HCT116 (cell line): ENCODE data around the gene CAPN2. TPM values are rescaled to one million over a fixed set of nuclear protein-coding genes. Genes with fewer than 3 reads are reported as not detected.
A peak's percentile ranks its signal among the peaks of the same experiment; 100 is the strongest.

ENCODE experiments used
- ATAC-seq: fragments of 200-7000 bp; cut with Tn5 transposase; 2 replicates; pipeline ENCODE4 v1.9.1; 2020; ENCODE audit warnings: mild to moderate bottlenecking, moderate library complexity
- BruUV-seq: library from RNA; stranded (reverse); fragments of 400-500 nt; replicated peaks from 2 replicates; lab custom pipeline; 2021; lab: Mats Ljungman, UMichigan
- CTCF ChIA-PET: fragments of 300-600 bp; sonication (Branson Sonifier 250); formaldehyde crosslinking; loops from one replicate; lab custom pipeline; 2021; ENCODE audit warnings: antibody characterized with exemption; lab: Charles Lee
- POLR2A ChIA-PET: fragments of 300-600, 350-600 bp; sonication (Branson Sonifier 250); formaldehyde crosslinking; loops from one replicate; lab custom pipeline; 2021; ENCODE audit warnings: antibody characterized with exemption; lab: Charles Lee
- RAD21 ChIA-PET, 2 experiments: fragments of 300-600 bp; sonication (Branson Sonifier 250); formaldehyde crosslinking; loops; one replicate each; lab custom pipeline; 2023; ENCODE audit warnings: low total read pairs in 2 of 2; ENCODE audit not compliant: uncharacterized antibody in 2 of 2, unreplicated experiment in 2 of 2, low non-redundant PET in 1 of 2; lab: Charles Lee
- DNase-seq: peaks from one replicate; pipeline ENCODE4 v3.0.0-alpha.2; 2010; ENCODE audit warnings: low read depth, low spot score
- H2AFZ ChIP-seq: fragments of 200-600 bp; shearing (Covaris generic), sonication (generic); 2 replicates; pipeline ENCODE4 v1.6.1; 2017; ENCODE audit warnings: low read depth, mixed run types, mixed read lengths, antibody characterized with exemption, low read length; ENCODE audit not compliant: poor library complexity, severe bottlenecking
- H3K27ac ChIP-seq: 2 replicates; pipeline ENCODE4 v1.5.1; 2012; ENCODE audit warnings: low read depth, low read length
- H3K27me3 ChIP-seq: fragments of 200-600 bp; sonication (generic); 2 replicates; pipeline ENCODE4 v1.6.1; 2016; ENCODE audit warnings: mixed run types, low read length, mixed read lengths; ENCODE audit not compliant: insufficient read depth
- H3K36me3 ChIP-seq, 2 experiments: fragments of 200-500 bp in 1 of 2; fragments of 200-600 bp in 1 of 2; sonication (Bioruptor generic) in 1 of 2; sonication (generic) in 1 of 2; 2 replicates each; pipeline versions ENCODE4 v1.5.1 to v1.6.1; 2014 to 2016; ENCODE audit warnings: low read length in 2 of 2, inconsistent platforms in 1 of 2, mixed read lengths in 1 of 2, mixed run types in 1 of 2; ENCODE audit not compliant: insufficient read depth in 2 of 2, control insufficient read depth in 1 of 2
- H3K4me1 ChIP-seq, 2 experiments: fragments of 200-600 bp in 1 of 2; sonication (generic) in 1 of 2; 2 replicates each; pipeline versions ENCODE4 v1.5.1 to v1.6.1; 2012 to 2017; ENCODE audit warnings: low read length in 2 of 2, inconsistent platforms in 1 of 2, mild to moderate bottlenecking in 1 of 2, mixed read lengths in 1 of 2, mixed run types in 1 of 2, moderate library complexity in 1 of 2; ENCODE audit not compliant: insufficient read depth in 2 of 2, control insufficient read depth in 1 of 2
- H3K4me2 ChIP-seq: fragments of 200-600 bp; sonication (generic); 2 replicates; pipeline ENCODE4 v1.6.1; 2017; ENCODE audit warnings: mixed run types, low read length, mixed read lengths
- H3K4me3 ChIP-seq, 2 experiments: fragments of 200-600 bp in 1 of 2; sonication (generic) in 1 of 2; replicated peaks in 1 of 2; 2 replicates each; pipeline ENCODE4 v1.5.1; 2011 to 2016; ENCODE audit warnings: low read length in 2 of 2, control low read depth in 1 of 2, low read depth in 1 of 2, mild to moderate bottlenecking in 1 of 2, mixed read lengths in 1 of 2, mixed run types in 1 of 2
- H3K79me2 ChIP-seq: fragments of 200-600 bp; sonication (generic); 2 replicates; pipeline ENCODE4 v1.6.1; 2017; ENCODE audit warnings: mild to moderate bottlenecking, mixed run types, low read length, moderate library complexity, mixed read lengths; ENCODE audit not compliant: insufficient read depth
- H3K9ac ChIP-seq: fragments of 200-600 bp; sonication (generic); 2 replicates; pipeline ENCODE4 v1.6.1; 2016; ENCODE audit warnings: low read length, mixed read lengths
- H3K9me2 ChIP-seq: fragments of 200-600 bp; sonication (generic), shearing (Covaris generic); 2 replicates; pipeline ENCODE4 v1.6.1; 2017; ENCODE audit warnings: mixed run types, mild to moderate bottlenecking, moderate library complexity; ENCODE audit not compliant: insufficient read depth
- H3K9me3 ChIP-seq, 2 experiments: fragments of 200-500 bp in 1 of 2; fragments of 200-600 bp in 1 of 2; sonication (Bioruptor generic) in 1 of 2; sonication (generic) in 1 of 2; 2 replicates each; pipeline ENCODE4 v1.6.1; 2014 to 2017; ENCODE audit warnings: low read length in 2 of 2, mixed read lengths in 2 of 2, inconsistent platforms in 1 of 2, low read depth in 1 of 2, mild to moderate bottlenecking in 1 of 2, mixed run types in 1 of 2, moderate library complexity in 1 of 2; ENCODE audit not compliant: control insufficient read depth in 1 of 2, insufficient read depth in 1 of 2
- H4K20me1 ChIP-seq: fragments of 200-600 bp; sonication (generic), shearing (Covaris generic); 2 replicates; pipeline ENCODE4 v1.6.1; 2017; ENCODE audit warnings: mixed run types, mild to moderate bottlenecking, moderate library complexity; ENCODE audit not compliant: insufficient read depth
- ELF1 ChIP-seq: IDR thresholded peaks from 2 replicates; pipeline ENCODE4 v1.6.1; 2012; ENCODE audit warnings: low read depth, borderline replicate concordance
- EZH2phosphoT487 ChIP-seq: fragments of 200-600 bp; IDR thresholded peaks from 2 replicates; pipeline ENCODE4 v1.6.1; 2018; ENCODE audit warnings: antibody characterized with exemption, borderline replicate concordance
- FOSL1 ChIP-seq: IDR thresholded peaks from 2 replicates; pipeline ENCODE4 v1.6.1; 2012; ENCODE audit warnings: low read depth
- JUND ChIP-seq: IDR thresholded peaks from 2 replicates; pipeline ENCODE4 v1.6.1; 2012
- POLR2A ChIP-seq: IDR thresholded peaks from 2 replicates; pipeline ENCODE4 v1.7.0; 2011; ENCODE audit warnings: borderline replicate concordance; ENCODE audit not compliant: insufficient read depth, insufficient read length; ENCODE audit errors: extremely low read depth
- POLR2AphosphoS5 ChIP-seq: IDR thresholded peaks from 2 replicates; pipeline ENCODE4 v1.6.1; 2011; ENCODE audit warnings: mild to moderate bottlenecking, low read depth, low read length, moderate library complexity
- RAD21 ChIP-seq: IDR thresholded peaks from 2 replicates; pipeline ENCODE4 v1.6.1; 2012; ENCODE audit warnings: low read depth, mild to moderate bottlenecking
- REST ChIP-seq: IDR thresholded peaks from 2 replicates; pipeline ENCODE4 v1.6.1; 2012; ENCODE audit warnings: low read depth
- SIN3A ChIP-seq: IDR thresholded peaks from 2 replicates; pipeline ENCODE4 v1.6.1; 2012; ENCODE audit warnings: low read depth
- SRF ChIP-seq: IDR thresholded peaks from 2 replicates; pipeline ENCODE4 v1.6.1; 2012; ENCODE audit warnings: low read depth
- ZFX ChIP-seq: fragments of 450-650 bp; IDR thresholded peaks from 2 replicates; pipeline ENCODE4 v1.6.1; 2017
- intact Hi-C: fragments of 100-400 bp; cut with micrococcal nuclease; formaldehyde crosslinking; loops from 2 replicates; pipeline ENCODE4 v1.10.0; 2022
- total RNA-seq: library from RNA; stranded (reverse); gene quantifications from one replicate; pipeline ENCODE4 v1.2.1, GENCODE V29; 2021; ENCODE audit not compliant: unreplicated experiment
- TF ChIP-seq, protein P1 (sequence below): IDR thresholded peaks from 2 replicates; pipeline ENCODE4 v1.6.1; 2011; ENCODE audit warnings: mild to moderate bottlenecking, low read length, moderate library complexity; ENCODE audit not compliant: insufficient replicate concordance; ENCODE audit errors: extremely low read depth
- TF ChIP-seq, protein P2 (sequence below): IDR thresholded peaks from 2 replicates; pipeline ENCODE4 v1.6.1; 2012

CAPN2 gene
- total RNA-seq, 1 experiment from 2014 or later = 173 TPM

GRCh38 chr1:223725578-223725977 lies 13.2 kb downstream of the CAPN2 start:
- ATAC-seq (no peak), DNase-seq (no peak)
- intact Hi-C loops = no loop called here
- ChIA-PET POLR2A (interaction anchor here (1.6 to 2.3 kb wide), 2 partner anchors 10 to 24 kb away, joined by 6 to 8 read pairs; no protein-coding TSS in a partner anchor), RAD21 (no interaction called here), CTCF (no interaction called here)
- TF ChIP-seq POLR2A (no peak), POLR2AphosphoS5 (no peak), REST (no peak), RAD21 (no peak), EZH2phosphoT487 (no peak), SRF (no peak), ELF1 (no peak), JUND (no peak), ZFX (no peak), FOSL1 (no peak), SIN3A (no peak)
- TF ChIP-seq, protein P1, sequence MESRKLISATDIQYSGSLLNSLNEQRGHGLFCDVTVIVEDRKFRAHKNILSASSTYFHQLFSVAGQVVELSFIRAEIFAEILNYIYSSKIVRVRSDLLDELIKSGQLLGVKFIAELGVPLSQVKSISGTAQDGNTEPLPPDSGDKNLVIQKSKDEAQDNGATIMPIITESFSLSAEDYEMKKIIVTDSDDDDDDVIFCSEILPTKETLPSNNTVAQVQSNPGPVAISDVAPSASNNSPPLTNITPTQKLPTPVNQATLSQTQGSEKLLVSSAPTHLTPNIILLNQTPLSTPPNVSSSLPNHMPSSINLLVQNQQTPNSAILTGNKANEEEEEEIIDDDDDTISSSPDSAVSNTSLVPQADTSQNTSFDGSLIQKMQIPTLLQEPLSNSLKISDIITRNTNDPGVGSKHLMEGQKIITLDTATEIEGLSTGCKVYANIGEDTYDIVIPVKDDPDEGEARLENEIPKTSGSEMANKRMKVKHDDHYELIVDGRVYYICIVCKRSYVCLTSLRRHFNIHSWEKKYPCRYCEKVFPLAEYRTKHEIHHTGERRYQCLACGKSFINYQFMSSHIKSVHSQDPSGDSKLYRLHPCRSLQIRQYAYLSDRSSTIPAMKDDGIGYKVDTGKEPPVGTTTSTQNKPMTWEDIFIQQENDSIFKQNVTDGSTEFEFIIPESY = no peak
- TF ChIP-seq, protein P2, sequence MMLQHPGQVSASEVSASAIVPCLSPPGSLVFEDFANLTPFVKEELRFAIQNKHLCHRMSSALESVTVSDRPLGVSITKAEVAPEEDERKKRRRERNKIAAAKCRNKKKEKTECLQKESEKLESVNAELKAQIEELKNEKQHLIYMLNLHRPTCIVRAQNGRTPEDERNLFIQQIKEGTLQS = no peak
- H3K27me3 ChIP-seq = no peaks in the 10 kb centered on the region
- H3K4me3 ChIP-seq = no peak overlapping the region
- peaks cover 2 to 59% of the 10 kb centered on the region in 2 experiments; a peak in 3 of 4 replicates for H3K36me3 ChIP-seq
- no peaks in the 10 kb centered on the region for H4K20me1 ChIP-seq
- peak overlapping the region; percentile 71 for H3K9ac ChIP-seq
- peak overlapping the region; percentile 90 for H3K27ac ChIP-seq
- no TSS peak for BruUV-seq
- peaks cover 99% of the 10 kb centered on the region for H3K79me2 ChIP-seq
- no peaks in the 10 kb centered on the region for H3K9me3 ChIP-seq
- no peaks in the 10 kb centered on the region for H3K9me2 ChIP-seq
- H3K4me2 ChIP-seq = peak overlapping the region; percentile 92
- peaks cover 24 to 87% of the 10 kb centered on the region in 2 experiments for H3K4me1 ChIP-seq
- no peak overlapping the region for H2AFZ ChIP-seq
